Thyroid gland (tissue), 4 donors: ENCODE results near the gene TOGARAM1. TPM values are rescaled to one million over a fixed set of nuclear protein-coding genes. Genes with fewer than 3 reads are reported as not detected.

Source experiments
- DNase-seq, 2 donors: peaks; one replicate each; pipeline ENCODE4 v3.0.0-alpha.2; 2019
- H3K27ac ChIP-seq, 3 donors: fragments of 200-600 bp; sonication (generic); 1 replicate in 2 of 3; 2 replicates in 1 of 3; pipeline ENCODE4 v1.5.1; 2016 to 2019; ENCODE audit warnings: mild to moderate bottlenecking in 1 of 3, moderate library complexity in 1 of 3
- H3K27me3 ChIP-seq: fragments of 200-600 bp; sonication (generic); one replicate; pipeline ENCODE4 v1.5.1; 2019
- H3K36me3 ChIP-seq, 2 donors: fragments of 200-600 bp; sonication (generic); one replicate each; pipeline ENCODE4 v1.5.1; 2016 to 2019
- H3K4me1 ChIP-seq, 2 donors: fragments of 200-600 bp; sonication (generic); one replicate each; pipeline ENCODE4 v1.5.1; 2017 to 2019
- H3K4me3 ChIP-seq, 3 donors: fragments of 200-600 bp; sonication (generic); replicated peaks in 1 of 3; 1 replicate in 2 of 3; 2 replicates in 1 of 3; pipeline ENCODE4 v1.5.1; 2016; ENCODE audit warnings: mild to moderate bottlenecking in 1 of 3
- H3K9me3 ChIP-seq: fragments of 200-600 bp; sonication (generic); one replicate; pipeline ENCODE4 v1.5.1; 2017
- CTCF ChIP-seq, 6 experiments: fragments of 200-600 bp in 3 of 6; fragments of 450-650 bp in 3 of 6; sonication (generic) in 3 of 6; IDR thresholded peaks; one replicate each; pipeline ENCODE4 v1.5.1; 2016 to 2019; ENCODE audit warnings: antibody characterized with exemption in 6 of 6, mild to moderate bottlenecking in 2 of 6, inconsistent platforms in 1 of 6, moderate library complexity in 1 of 6
- POLR2A ChIP-seq, 2 donors: fragments of 450-650 bp; IDR thresholded peaks; one replicate each; pipeline ENCODE4 v1.6.1; 2017; ENCODE audit warnings: antibody characterized with exemption in 2 of 2, mild to moderate bottlenecking in 2 of 2, moderate library complexity in 1 of 2
- WGBS, 2 donors: methylation state at CpG; one replicate each; pipeline ENCODE4 v1.1.5; 2017; 5-methylcytosine and 5-hydroxymethylcytosine counted together
- intact Hi-C: fragments of 100-400 bp; cut with DNase I; formaldehyde crosslinking; loops from one replicate; pipeline ENCODE4 v1.15.1; 2023
- total RNA-seq, 4 donors: library from RNA; depleted of rRNA; stranded (reverse); fragments of >200 nt; gene quantifications; one replicate each; pipeline ENCODE4 v1.2.3, GENCODE V29; 2016

TOGARAM1 gene
- total RNA-seq, 4 donors from 2014 or later: 30.3 to 54.8 (median 36.2) TPM

- H3K36me3 ChIP-seq: no peaks in the 10 kb centered on the region
- peak overlapping the region; percentile 80 to 87 (median 80) for H3K27ac ChIP-seq
- WGBS, 2 donors: 1 to 8% methylated on average over 28 to 32 of the region's 39 CpGs
- no peaks in the 10 kb centered on the region for H3K27me3 ChIP-seq
- peak overlapping the region; percentile 63 to 86 (median 83) for H3K4me3 ChIP-seq
- DNase-seq: peak; percentile 59 to 62
- intact Hi-C loops: loop anchor here (5.0 kb wide), 1 partner anchor 170 kb away; the partner anchor contains the start of gene FKBP3
- H3K9me3 ChIP-seq: no peaks in the 10 kb centered on the region
- H3K4me1 ChIP-seq: peaks cover 23 to 48% of the 10 kb centered on the region in 2 donors
- TF ChIP-seq POLR2A (IDR thresholded peaks at IDR 0.05) (no peak), CTCF (IDR thresholded peaks at IDR 0.05) (no peak)
These were observed 499 bp downstream of the TOGARAM1 start for GRCh38 chr14:44962334-44963043.

GRCh38 chr14:44963044-44963528, 1.1 kb downstream of the TOGARAM1 start:
- H3K9me3 ChIP-seq: no peaks in the 10 kb centered on the region
- no peaks in the 10 kb centered on the region for H3K27me3 ChIP-seq
- WGBS, 2 donors: 7 to 8% methylated on average over 12 to 13 of the region's 13 CpGs
- H3K4me3 ChIP-seq: peak overlapping the region; percentile 63 to 86 (median 83)
- DNase-seq: no peak
- no peak for TF ChIP-seq POLR2A (IDR thresholded peaks at IDR 0.05)
- TF ChIP-seq CTCF (IDR thresholded peaks at IDR 0.05): no peak
- intact Hi-C loops: loop anchor here (5.0 kb wide), 1 partner anchor 169 kb away; the partner anchor contains the start of gene FKBP3
- H3K27ac ChIP-seq: no peak overlapping the region
- H3K4me1 ChIP-seq: peaks cover 26 to 52% of the 10 kb centered on the region in 2 donors
- H3K36me3 ChIP-seq: no peaks in the 10 kb centered on the region

- intact Hi-C loops: loop anchor here (5.0 kb wide), 1 partner anchor 168 kb away; the partner anchor contains the start of gene FKBP3
- H3K27ac ChIP-seq: no peak overlapping the region
These were observed 1.9 kb downstream of the TOGARAM1 start for GRCh38 chr14:44963775-44964380.

GRCh38 chr14:44966601-44967336, 4.8 kb downstream of the TOGARAM1 start:
- peaks cover 24 to 39% of the 10 kb centered on the region in 2 donors for H3K4me1 ChIP-seq
- H3K27me3 ChIP-seq: no peaks in the 10 kb centered on the region
- H3K27ac ChIP-seq: no peak overlapping the region
- peak overlapping the region in 1 of 3 donors; percentile 7 for H3K4me3 ChIP-seq
- 76 to 89% methylated on average over 4 of the region's 4 CpGs for WGBS, 2 donors
- intact Hi-C loops: no loop called here
- no peak for DNase-seq
- H3K9me3 ChIP-seq: no peaks in the 10 kb centered on the region
- TF ChIP-seq CTCF (IDR thresholded peaks at IDR 0.05) (no peak), POLR2A (IDR thresholded peaks at IDR 0.05) (no peak)
- H3K36me3 ChIP-seq: no peaks in the 10 kb centered on the region

More at GRCh38 chr14:44963775-44964380, 1.9 kb downstream of the TOGARAM1 start:
- 8 to 15% methylated on average over 7 of the region's 7 CpGs for WGBS, 2 donors
- no peak for DNase-seq
- no peaks in the 10 kb centered on the region for H3K27me3 ChIP-seq
- no peaks in the 10 kb centered on the region for H3K36me3 ChIP-seq
- H3K4me3 ChIP-seq: peak overlapping the region in 2 of 3 donors; percentile 83 to 86
- H3K4me1 ChIP-seq: peaks cover 34 to 51% of the 10 kb centered on the region in 2 donors
- H3K9me3 ChIP-seq: no peaks in the 10 kb centered on the region
- TF ChIP-seq POLR2A (IDR thresholded peaks at IDR 0.05): no peak
- no peak for TF ChIP-seq CTCF (IDR thresholded peaks at IDR 0.05)
